Common myeloid progenitor, CD34-positive (primary cell): ENCODE results near the gene TFDP1.

Source experiments
- CTCF ChIA-PET: fragments of 350-600 bp; sonication (Branson Sonifier 250); formaldehyde crosslinking; loops from one replicate; lab custom pipeline; 2021; ENCODE audit warnings: antibody characterized with exemption; lab: Charles Lee
- POLR2A ChIA-PET: fragments of 350-600 bp; sonication (Branson Sonifier 250); formaldehyde crosslinking; loops from one replicate; lab custom pipeline; 2021; ENCODE audit warnings: antibody characterized with exemption; lab: Charles Lee
- DNase-seq, 3 donors: peaks; one replicate each; pipeline versions ENCODE4 v3.0.0 to v3.0.0-alpha.2; 2013
- H3K27ac ChIP-seq, 2 experiments: 1 replicate in 1 of 2; 2 replicates in 1 of 2; pipeline ENCODE4 v1.7.0; 2013; ENCODE audit warnings: inconsistent platforms in 2 of 2, low read length in 2 of 2, mild to moderate bottlenecking in 2 of 2, low read depth in 1 of 2, moderate library complexity in 1 of 2; ENCODE audit not compliant: severe bottlenecking in 2 of 2, insufficient read depth in 1 of 2, poor library complexity in 1 of 2
- H3K27me3 ChIP-seq, 5 experiments: replicated peaks in 2 of 5; 1 replicate in 3 of 5; 2 replicates in 2 of 5; pipeline versions ENCODE4 v1.6.1 to v1.7.0; 2013; ENCODE audit warnings: low read length in 4 of 5, mild to moderate bottlenecking in 2 of 5, moderate library complexity in 2 of 5, inconsistent platforms in 1 of 5; ENCODE audit not compliant: insufficient read depth in 5 of 5, control insufficient read depth in 4 of 5
- H3K36me3 ChIP-seq, 4 experiments: 1 replicate in 2 of 4; 2 replicates in 2 of 4; pipeline versions ENCODE4 v1.6.1 to v1.7.0; 2013; ENCODE audit warnings: low read length in 3 of 4, control low read depth in 1 of 4, mild to moderate bottlenecking in 1 of 4; ENCODE audit not compliant: control insufficient read depth in 4 of 4, insufficient read depth in 4 of 4
- H3K4me1 ChIP-seq, 4 experiments: 1 replicate in 3 of 4; 2 replicates in 1 of 4; pipeline versions ENCODE4 v1.6.1 to v1.7.1; 2013; ENCODE audit warnings: low read length in 3 of 4, mild to moderate bottlenecking in 3 of 4, control low read depth in 1 of 4, inconsistent platforms in 1 of 4, moderate library complexity in 1 of 4; ENCODE audit not compliant: control insufficient read depth in 4 of 4, insufficient read depth in 4 of 4; ENCODE audit errors: control extremely low read depth in 1 of 4
- H3K4me3 ChIP-seq, 7 experiments: 1 replicate in 4 of 7; 2 replicates in 3 of 7; pipeline versions ENCODE4 v1.5.1 to v1.7.0; 2013; ENCODE audit warnings: mild to moderate bottlenecking in 7 of 7, low read length in 6 of 7, moderate library complexity in 6 of 7, inconsistent platforms in 2 of 7, low read depth in 2 of 7, control low read depth in 1 of 7; ENCODE audit not compliant: insufficient read depth in 4 of 7, control insufficient read depth in 1 of 7; ENCODE audit errors: extremely low read depth in 1 of 7
- H3K9me3 ChIP-seq, 5 experiments: 1 replicate in 4 of 5; 2 replicates in 1 of 5; pipeline versions ENCODE4 v1.6.1 to v1.7.1; 2013; ENCODE audit warnings: low read length in 4 of 5, mild to moderate bottlenecking in 2 of 5, inconsistent platforms in 1 of 5, low read depth in 1 of 5, moderate library complexity in 1 of 5; ENCODE audit not compliant: control insufficient read depth in 4 of 5, insufficient read depth in 2 of 5; ENCODE audit errors: control extremely low read depth in 1 of 5
- WGBS: methylation state at CpG from one replicate; pipeline ENCODE4 v1.1.5; 2013; ENCODE audit not compliant: insufficient coverage; 5-methylcytosine and 5-hydroxymethylcytosine counted together

TFDP1 gene

DNA sequence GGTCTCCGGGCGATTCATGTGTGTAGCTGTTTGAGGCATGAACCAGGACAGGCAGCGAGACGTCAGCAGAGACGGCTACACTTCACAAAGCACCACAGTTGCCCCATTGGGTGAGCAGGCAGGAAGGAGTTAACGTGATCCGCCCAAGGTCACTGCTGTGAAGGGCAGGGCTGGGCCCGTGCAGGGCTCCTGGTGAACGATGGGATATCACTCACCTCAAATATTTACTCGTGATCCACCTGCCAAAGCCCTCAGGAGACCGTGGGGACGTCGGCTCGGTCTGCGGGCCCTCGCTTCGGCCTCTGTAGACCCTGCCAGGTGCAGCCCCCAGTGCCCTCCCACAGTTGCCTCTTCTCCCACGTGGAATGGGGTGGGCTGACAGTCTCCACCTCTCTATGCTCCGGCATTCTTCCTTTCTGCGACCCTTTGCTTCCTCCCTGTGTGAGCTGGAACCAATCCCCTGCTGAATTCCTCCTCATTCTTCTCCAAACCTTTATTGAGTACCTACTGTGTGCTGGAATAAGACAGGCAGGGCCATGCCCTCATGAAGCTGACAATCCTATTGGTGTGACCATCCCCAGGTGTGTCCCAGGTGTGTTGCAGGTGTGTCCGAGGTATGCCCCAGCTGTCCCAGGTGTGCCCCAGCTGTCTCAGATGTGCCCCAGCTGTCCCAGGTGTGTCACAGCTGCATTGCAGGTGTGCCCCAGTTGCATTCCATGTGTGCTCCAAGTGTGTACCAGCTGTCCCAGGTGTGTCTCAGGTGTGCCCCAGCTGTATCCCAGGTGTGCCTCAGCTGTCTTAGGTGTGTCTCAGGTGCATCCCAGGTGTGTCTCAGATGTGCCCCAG, 80.4 kb downstream of the TFDP1 start:
- Histone ChIP-seq H3K4me1 (no peaks in the 10 kb centered on the region), H3K9me3 (peaks cover 0 to 14% (median 4%) of the 10 kb centered on the region in 5 experiments), H3K36me3 (no peaks in the 10 kb centered on the region), H3K27me3 (peaks cover 0 to 2% (median 2%) of the 10 kb centered on the region in 5 experiments), H3K4me3 (no peak overlapping the region), H3K27ac (no peak overlapping the region)
- POLR2A ChIA-PET, result no interaction called here
- 81% methylated on average over 15 of the region's 21 CpGs for WGBS
- peak in 1 of 3 donors; percentile 44 for DNase-seq
- CTCF ChIA-PET, result interaction anchor here (1.1 to 2.0 kb wide), 3 partner anchors 10 to 59 kb away, joined by 3 to 6 read pairs (median 3); no protein-coding TSS in a partner anchor

GRCh38 chr13:113665597-113666328, 81.2 kb downstream of the TFDP1 start:
- Histone ChIP-seq H3K27ac (no peak overlapping the region), H3K9me3 (peaks cover 0 to 13% (median 4%) of the 10 kb centered on the region in 5 experiments), H3K4me1 (no peaks in the 10 kb centered on the region), H3K27me3 (peaks cover 0 to 2% (median 2%) of the 10 kb centered on the region in 5 experiments), H3K36me3 (no peaks in the 10 kb centered on the region), H3K4me3 (no peak overlapping the region)
- POLR2A ChIA-PET, result no interaction called here
- 100% methylated on average over 3 of the region's 3 CpGs for WGBS
- CTCF ChIA-PET, result interaction anchor here (0.8 to 2.0 kb wide), 4 partner anchors 11 to 59 kb away, joined by 3 to 6 read pairs (median 3); no protein-coding TSS in a partner anchor
- DNase-seq, result peak in 1 of 3 donors; percentile 37

DNA sequence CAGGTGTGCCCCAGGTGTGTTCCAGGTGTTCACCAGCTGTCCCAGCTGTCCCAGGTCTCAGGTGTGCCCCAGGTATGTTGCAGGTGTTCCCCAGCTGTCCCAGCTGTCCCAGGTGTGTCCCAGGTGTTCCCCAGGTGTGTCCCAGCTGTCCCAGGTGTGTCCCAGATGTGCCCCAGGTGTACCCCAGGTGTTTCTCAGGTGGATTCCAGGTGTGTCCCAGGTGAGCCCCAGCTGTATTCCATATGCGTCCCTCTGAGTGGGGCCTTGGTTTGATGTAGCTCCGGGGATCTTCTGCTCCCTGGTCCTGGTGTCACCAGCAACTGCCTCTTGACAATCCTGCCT, 81.7 kb downstream of the TFDP1 start:
- peaks cover 0 to 8% (median 3%) of the 10 kb centered on the region in 5 experiments for H3K9me3 ChIP-seq
- peaks cover 0 to 2% (median 2%) of the 10 kb centered on the region in 5 experiments for H3K27me3 ChIP-seq
- no peaks in the 10 kb centered on the region for H3K4me1 ChIP-seq
- 100% methylated on average over 2 of the region's 2 CpGs for WGBS
- CTCF ChIA-PET, result interaction anchor here (0.8 to 2.0 kb wide), 3 partner anchors 11 to 58 kb away, joined by 3 to 6 read pairs (median 3); no protein-coding TSS in a partner anchor
- H3K27ac ChIP-seq, result no peak overlapping the region
- DNase-seq, result no peak
- POLR2A ChIA-PET, result no interaction called here
- H3K4me3 ChIP-seq, result no peak overlapping the region
- H3K36me3 ChIP-seq, result no peaks in the 10 kb centered on the region

GRCh38 chr13:113666951-113667701, 82.6 kb downstream of the TFDP1 start, which contains the start of gene GRK1:
Gene GRK1 (plus strand): TSS chr13:113667219. CDS start chr13:113667387, 168 bp downstream.
- ChIA-PET CTCF (interaction anchor here (1.4 kb wide), 1 partner anchor 57 kb away, joined by 6 read pairs; no protein-coding TSS in a partner anchor), POLR2A (no interaction called here)
- H3K27me3 ChIP-seq, result peaks cover 0 to 2% (median 2%) of the 10 kb centered on the region in 5 experiments
- peaks cover 0 to 1% (median 0%) of the 10 kb centered on the region in 5 experiments for H3K9me3 ChIP-seq
- no peaks in the 10 kb centered on the region for H3K4me1 ChIP-seq
- 91% methylated on average over 31 of the region's 32 CpGs for WGBS
- H3K36me3 ChIP-seq, result no peaks in the 10 kb centered on the region
- no peak within 1 kb of the TSS for H3K27ac ChIP-seq
- peak in 1 of 3 donors; percentile 27 for DNase-seq
- no peak within 1 kb of the TSS for H3K4me3 ChIP-seq

DNA sequence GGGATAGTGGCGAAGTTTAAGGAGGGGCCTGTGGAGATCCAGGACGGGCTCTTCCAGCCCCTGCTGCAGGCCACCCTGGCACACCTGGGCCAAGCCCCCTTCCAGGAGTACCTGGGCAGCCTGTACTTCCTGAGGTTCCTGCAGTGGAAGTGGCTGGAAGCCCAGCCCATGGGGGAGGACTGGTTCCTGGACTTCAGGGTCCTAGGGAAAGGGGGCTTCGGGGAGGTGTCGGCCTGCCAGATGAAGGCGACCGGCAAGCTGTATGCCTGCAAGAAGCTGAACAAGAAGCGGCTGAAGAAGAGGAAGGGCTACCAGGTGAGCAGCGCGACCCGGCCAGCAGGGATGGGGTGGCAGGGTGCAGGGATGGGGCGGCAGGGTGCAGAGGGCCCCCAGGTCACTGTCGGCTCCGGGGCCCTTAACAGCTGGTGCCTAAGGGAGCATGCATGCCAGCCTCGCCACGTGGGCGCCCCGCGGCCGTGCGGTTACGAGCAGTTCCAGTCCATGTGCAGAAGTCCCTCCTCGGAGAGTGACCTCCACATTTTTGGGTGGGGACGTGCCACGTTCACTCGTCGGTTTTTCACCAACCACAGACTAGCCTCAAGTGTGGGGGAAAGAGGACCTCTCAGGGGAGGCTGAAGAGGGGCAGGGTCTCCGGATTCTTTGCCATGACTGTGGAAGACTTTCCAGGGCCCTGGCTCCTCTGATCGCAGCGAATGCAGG, 83.4 kb downstream of the TFDP1 start:
- Histone ChIP-seq H3K36me3 (no peaks in the 10 kb centered on the region), H3K4me3 (no peak overlapping the region), H3K27ac (no peak overlapping the region), H3K9me3 (no peaks in the 10 kb centered on the region), H3K27me3 (peaks cover 0 to 2% (median 2%) of the 10 kb centered on the region in 5 experiments), H3K4me1 (no peaks in the 10 kb centered on the region)
- no peak for DNase-seq
- ChIA-PET POLR2A (interaction anchor here (0.5 kb wide), 1 partner anchor 569 kb away, joined by 7 read pairs; no protein-coding TSS in a partner anchor), CTCF (interaction anchor here (1.4 kb wide), 1 partner anchor 57 kb away, joined by 6 read pairs; no protein-coding TSS in a partner anchor)
- 91% methylated on average over 26 of the region's 29 CpGs for WGBS

GRCh38 chr13:113668491-113668971, 84.0 kb downstream of the TFDP1 start:
- CTCF ChIA-PET, result interaction anchor here (0.5 kb wide), 1 partner anchor 84 kb away, joined by 3 read pairs; no protein-coding TSS in a partner anchor
- 79% methylated on average over 19 of the region's 24 CpGs for WGBS

More at GRCh38 chr13:113668491-113668971, 84.0 kb downstream of the TFDP1 start:
- POLR2A ChIA-PET, result interaction anchor here (0.5 kb wide), 1 partner anchor 569 kb away, joined by 7 read pairs; no protein-coding TSS in a partner anchor
- peaks cover 0 to 2% (median 2%) of the 10 kb centered on the region in 5 experiments for H3K27me3 ChIP-seq
- no peak overlapping the region for H3K27ac ChIP-seq
- H3K9me3 ChIP-seq, result no peaks in the 10 kb centered on the region
- no peak for DNase-seq
- H3K4me3 ChIP-seq, result no peak overlapping the region
- no peaks in the 10 kb centered on the region for H3K4me1 ChIP-seq
- no peaks in the 10 kb centered on the region for H3K36me3 ChIP-seq
